Activated T-helper 17 cell treated with anti-CD3 and anti-CD28 coated beads, Interleukin-2, amount 50 U/mL, for 72 hours (primary cell): ENCODE measurements around the gene ORAI3. TPM values are rescaled to one million over a fixed set of nuclear protein-coding genes. Genes with fewer than 3 reads are reported as not detected.

Experiments used
- ATAC-seq: fragments of 150-1000 bp; cut with Tn5 transposase; replicated peaks from 2 replicates; pipeline ENCODE4 v1.10.0; 2021; ENCODE audit warnings: mild to moderate bottlenecking, moderate library complexity
- H3K27ac Mint-ChIP-seq: one replicate; pipeline ENCODE4 v1.8.0; 2022; ENCODE audit warnings: mixed read lengths
- H3K27me3 Mint-ChIP-seq: one replicate; pipeline ENCODE4 v1.8.0; 2022; ENCODE audit warnings: mixed read lengths
- H3K36me3 Mint-ChIP-seq: one replicate; pipeline ENCODE4 v1.8.0; 2022; ENCODE audit warnings: low read depth, mild to moderate bottlenecking, mixed read lengths
- H3K4me1 Mint-ChIP-seq: one replicate; pipeline ENCODE4 v1.8.0; 2022; ENCODE audit warnings: mixed read lengths
- H3K4me3 Mint-ChIP-seq: one replicate; pipeline ENCODE4 v1.8.0; 2022; ENCODE audit warnings: mild to moderate bottlenecking, mixed read lengths
- H3K9me3 Mint-ChIP-seq: one replicate; pipeline ENCODE4 v1.8.0; 2022; ENCODE audit warnings: mixed read lengths
- total RNA-seq, 2 donors: library from RNA; stranded (reverse); gene quantifications; one replicate each; pipeline ENCODE4 v1.2.3, GENCODE V29; 2022

The ORAI3 gene
- total RNA-seq, 2 donors from 2014 or later: 12.4 to 25.8 TPM

DNA sequence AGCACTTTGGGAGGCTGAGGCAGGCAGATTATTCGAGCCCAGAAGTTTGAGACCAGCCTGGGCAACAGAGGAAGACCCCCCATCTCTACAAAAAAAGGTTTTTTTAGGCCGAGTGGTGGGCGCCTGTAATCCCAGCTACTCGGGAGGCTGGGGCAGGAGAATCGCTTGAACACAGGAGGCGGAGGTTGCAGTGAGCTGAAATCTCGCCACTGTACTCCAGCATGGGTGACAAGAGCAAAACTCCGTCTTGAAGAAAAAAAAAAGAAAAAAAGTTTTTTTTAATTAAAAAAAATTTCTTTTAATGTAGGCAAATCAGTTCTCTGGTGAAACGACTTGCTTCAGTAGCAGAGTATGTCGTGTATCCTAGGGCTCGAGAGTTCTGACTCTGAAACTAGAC, 47.1 kb downstream of the ORAI3 start:
- no peaks in the 10 kb centered on the region for H3K36me3 Mint-ChIP-seq
- H3K9me3 Mint-ChIP-seq: no peaks in the 10 kb centered on the region
- H3K27ac Mint-ChIP-seq: no peak overlapping the region
- H3K4me3 Mint-ChIP-seq: peak overlapping the region; percentile 70
- ATAC-seq: no peak
- H3K4me1 Mint-ChIP-seq: peaks cover 6% of the 10 kb centered on the region
- no peaks in the 10 kb centered on the region for H3K27me3 Mint-ChIP-seq

- no peak overlapping the region for H3K27ac Mint-ChIP-seq
- ATAC-seq: no peak
- peak overlapping the region; percentile 70 for H3K4me3 Mint-ChIP-seq
- H3K27me3 Mint-ChIP-seq: no peaks in the 10 kb centered on the region
- H3K36me3 Mint-ChIP-seq: no peaks in the 10 kb centered on the region
- no peaks in the 10 kb centered on the region for H3K9me3 Mint-ChIP-seq
- H3K4me1 Mint-ChIP-seq: peaks cover 6% of the 10 kb centered on the region
Observed at GRCh38 chr16:30996324-30996984, 47.6 kb downstream of the ORAI3 start.

DNA sequence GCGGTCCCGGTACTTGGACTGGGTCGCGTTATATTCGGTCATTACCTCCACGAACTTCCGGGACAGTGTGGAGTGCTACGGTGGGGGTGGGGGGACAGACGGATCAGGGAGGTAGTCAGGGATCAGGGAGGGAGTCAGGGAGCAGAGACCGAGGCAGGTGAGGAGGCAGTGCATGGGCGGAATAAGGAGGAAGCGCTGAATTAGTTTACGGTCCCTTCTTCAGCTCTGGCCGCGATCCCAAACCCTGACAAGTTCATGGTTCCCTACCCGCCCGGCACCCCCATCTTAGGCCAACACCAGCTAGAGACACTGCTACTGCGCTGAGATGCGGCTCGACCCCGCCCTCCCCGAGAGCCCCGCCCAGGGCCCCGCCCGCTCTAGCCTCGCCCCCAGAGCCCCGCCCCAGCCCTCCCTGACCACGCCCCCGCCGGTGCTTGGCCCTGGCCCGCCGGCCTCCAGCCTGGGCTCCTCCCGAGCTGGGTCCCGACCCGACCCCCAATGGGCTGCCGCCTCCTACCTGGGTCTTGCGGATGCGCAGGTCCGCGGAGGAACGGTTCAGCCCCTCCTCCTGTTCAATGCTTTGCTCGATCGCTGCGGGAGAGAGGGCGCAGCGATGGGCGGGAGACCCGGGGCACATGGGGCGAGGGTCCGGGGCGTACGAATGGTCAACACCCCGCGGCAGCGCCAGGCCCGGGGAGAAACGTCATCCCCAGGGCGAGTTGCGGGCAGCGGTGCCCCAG, 48.3 kb downstream of the ORAI3 start:
- peak overlapping the region; percentile 70 for H3K4me3 Mint-ChIP-seq
- H3K4me1 Mint-ChIP-seq: peaks cover 6% of the 10 kb centered on the region
- ATAC-seq: peak; percentile 91
- no peaks in the 10 kb centered on the region for H3K36me3 Mint-ChIP-seq
- H3K27me3 Mint-ChIP-seq: no peaks in the 10 kb centered on the region
- no peaks in the 10 kb centered on the region for H3K9me3 Mint-ChIP-seq
- H3K27ac Mint-ChIP-seq: no peak overlapping the region

- peaks cover 6% of the 10 kb centered on the region for H3K4me1 Mint-ChIP-seq
- ATAC-seq: no peak
- H3K27me3 Mint-ChIP-seq: no peaks in the 10 kb centered on the region
- no peaks in the 10 kb centered on the region for H3K9me3 Mint-ChIP-seq
- no peaks in the 10 kb centered on the region for H3K36me3 Mint-ChIP-seq
- peak overlapping the region; percentile 70 for H3K4me3 Mint-ChIP-seq
- no peak overlapping the region for H3K27ac Mint-ChIP-seq
Observed at GRCh38 chr16:30997725-30998711, 49.1 kb downstream of the ORAI3 start.

DNA sequence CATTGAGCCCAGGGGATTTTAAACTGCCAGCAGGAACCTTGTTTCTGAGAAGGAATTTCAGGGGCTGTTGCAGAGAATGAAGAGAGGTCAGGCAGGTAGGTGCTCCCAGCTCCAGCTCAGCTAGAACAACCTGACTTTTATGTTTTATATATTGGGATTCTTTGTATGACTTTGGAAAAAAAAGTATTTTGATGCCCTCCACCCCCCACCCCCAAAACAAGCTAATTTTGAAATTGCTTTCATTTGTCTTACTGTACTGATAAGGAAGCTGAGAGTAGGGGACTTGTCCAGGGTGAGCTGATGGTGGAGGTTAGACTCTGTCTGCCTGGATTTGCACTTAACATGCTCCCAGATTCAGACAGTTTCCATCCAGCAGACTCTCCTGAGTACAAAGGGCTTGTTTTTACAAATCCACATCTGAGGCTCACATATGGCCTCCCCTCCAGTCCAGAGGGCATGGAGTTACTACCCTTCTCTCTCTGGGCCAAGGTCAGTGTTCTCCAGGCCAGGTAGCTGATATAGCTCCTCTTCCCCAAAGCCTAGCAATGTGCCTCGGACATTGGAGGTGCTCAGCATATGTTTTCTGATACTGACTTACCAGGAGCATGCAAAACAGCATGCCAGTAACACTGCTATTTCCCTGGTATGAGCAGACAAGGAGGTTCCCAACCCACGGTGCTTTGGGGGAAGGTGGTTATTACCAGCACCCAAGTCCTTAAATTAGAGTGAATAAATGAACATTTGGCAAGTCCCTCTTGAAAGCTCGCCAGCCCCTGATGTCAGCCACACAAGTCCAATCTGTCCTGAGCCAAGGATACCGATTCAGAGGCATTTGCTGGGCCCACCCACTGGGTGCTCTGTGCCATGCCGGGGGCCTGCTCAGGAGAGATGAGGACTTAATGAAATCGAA, 50.2 kb downstream of the ORAI3 start:
- H3K36me3 Mint-ChIP-seq: no peaks in the 10 kb centered on the region
- ATAC-seq: no peak
- H3K4me3 Mint-ChIP-seq: no peak overlapping the region
- no peak overlapping the region for H3K27ac Mint-ChIP-seq
- no peaks in the 10 kb centered on the region for H3K27me3 Mint-ChIP-seq
- no peaks in the 10 kb centered on the region for H3K9me3 Mint-ChIP-seq
- H3K4me1 Mint-ChIP-seq: peaks cover 6% of the 10 kb centered on the region

GRCh38 chr16:31000671-31001382, 52.0 kb downstream of the ORAI3 start:
- Mint-ChIP-seq H3K27me3 (no peaks in the 10 kb centered on the region), H3K4me3 (no peak overlapping the region), H3K36me3 (no peaks in the 10 kb centered on the region), H3K9me3 (no peaks in the 10 kb centered on the region), H3K4me1 (no peaks in the 10 kb centered on the region), H3K27ac (no peak overlapping the region)
- ATAC-seq: no peak

DNA sequence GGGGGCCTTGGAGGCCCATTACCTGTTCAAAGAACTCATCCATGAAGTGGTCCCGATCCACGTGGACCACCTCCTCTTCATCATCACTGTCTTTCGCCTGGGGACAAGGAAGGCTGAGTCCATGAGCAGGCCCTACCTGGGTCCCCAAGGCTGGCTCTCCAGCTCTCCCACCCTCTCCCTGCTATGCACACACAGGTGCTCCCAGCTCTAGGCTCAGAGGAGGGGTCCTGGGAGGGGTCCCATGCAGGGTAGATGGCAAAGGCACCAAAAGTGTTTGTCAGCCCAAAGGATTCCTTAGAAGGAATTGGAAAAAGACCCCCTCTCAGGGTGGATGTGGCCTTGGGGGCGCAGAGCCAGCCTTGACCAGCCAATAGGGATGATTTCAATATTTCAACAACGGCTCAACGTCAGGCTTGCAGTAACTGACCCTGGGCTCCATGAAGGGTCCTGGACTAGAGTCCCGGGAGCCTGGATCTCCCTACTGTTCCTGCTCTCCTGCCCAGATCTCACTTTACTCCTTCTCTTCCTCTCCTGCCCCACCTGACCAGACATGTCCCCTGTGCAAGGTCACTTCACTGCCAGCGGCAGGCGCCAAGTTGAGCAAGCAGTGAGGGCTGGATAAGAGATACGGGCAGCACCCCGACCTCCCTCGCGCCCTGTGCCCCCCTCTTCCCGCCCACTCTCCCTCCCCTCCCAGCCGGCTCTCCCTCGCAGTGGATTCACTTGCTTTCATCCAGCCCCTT, 52.8 kb downstream of the ORAI3 start:
- Mint-ChIP-seq H3K36me3 (no peaks in the 10 kb centered on the region), H3K27ac (no peak overlapping the region), H3K9me3 (no peaks in the 10 kb centered on the region), H3K27me3 (no peaks in the 10 kb centered on the region), H3K4me3 (no peak overlapping the region), H3K4me1 (no peaks in the 10 kb centered on the region)
- no peak for ATAC-seq

DNA sequence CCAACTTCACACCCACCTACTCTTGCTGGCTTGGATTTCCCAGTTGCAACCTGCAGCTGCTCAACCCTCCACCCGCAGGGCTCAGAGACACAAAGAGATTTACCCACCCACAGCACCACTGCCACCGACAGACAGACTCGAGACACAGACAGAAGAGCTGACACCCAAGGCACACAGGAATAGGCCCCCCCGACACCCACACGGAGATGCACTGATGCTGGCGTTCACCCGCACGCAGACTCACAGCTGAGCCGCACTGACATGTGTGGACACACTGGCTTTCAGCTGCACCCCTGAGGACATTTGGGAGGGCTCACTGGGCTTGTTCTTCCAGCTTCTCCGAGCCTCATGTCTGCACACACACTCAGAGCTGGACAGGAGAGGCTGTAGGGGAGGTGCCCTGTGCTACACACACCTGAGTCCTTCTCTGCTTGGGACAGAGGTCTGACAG, 53.4 kb downstream of the ORAI3 start:
- H3K27ac Mint-ChIP-seq: no peak overlapping the region
- no peaks in the 10 kb centered on the region for H3K36me3 Mint-ChIP-seq
- no peaks in the 10 kb centered on the region for H3K4me1 Mint-ChIP-seq
- no peaks in the 10 kb centered on the region for H3K27me3 Mint-ChIP-seq
- no peaks in the 10 kb centered on the region for H3K9me3 Mint-ChIP-seq
- no peak for ATAC-seq
- H3K4me3 Mint-ChIP-seq: no peak overlapping the region

DNA sequence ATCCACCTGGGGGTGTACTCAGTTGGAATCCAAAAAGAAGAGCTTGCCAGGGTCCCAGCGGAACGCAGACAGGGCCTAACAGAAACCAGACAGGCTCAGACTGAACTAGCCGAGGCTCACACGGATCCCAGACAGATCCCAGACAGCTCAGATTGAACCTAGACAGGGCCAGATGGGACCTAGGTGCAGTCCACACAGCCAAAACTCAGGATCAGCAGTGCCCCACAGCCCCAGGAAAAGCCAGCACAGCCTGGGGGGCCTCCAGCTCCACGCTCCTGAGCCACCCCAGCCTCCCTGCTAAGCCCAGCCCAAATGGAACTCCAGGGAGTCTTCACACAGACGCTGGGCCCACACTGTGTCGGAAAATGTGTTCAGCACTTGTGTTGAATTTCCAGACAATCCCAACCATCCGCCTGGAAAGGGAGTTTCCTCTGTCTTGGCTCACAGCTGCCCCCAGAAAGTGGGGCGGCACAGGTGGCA, 54.0 kb downstream of the ORAI3 start:
- Mint-ChIP-seq H3K4me3 (no peak overlapping the region), H3K36me3 (no peaks in the 10 kb centered on the region), H3K27me3 (no peaks in the 10 kb centered on the region), H3K27ac (no peak overlapping the region), H3K9me3 (no peaks in the 10 kb centered on the region), H3K4me1 (no peaks in the 10 kb centered on the region)
- no peak for ATAC-seq

DNA sequence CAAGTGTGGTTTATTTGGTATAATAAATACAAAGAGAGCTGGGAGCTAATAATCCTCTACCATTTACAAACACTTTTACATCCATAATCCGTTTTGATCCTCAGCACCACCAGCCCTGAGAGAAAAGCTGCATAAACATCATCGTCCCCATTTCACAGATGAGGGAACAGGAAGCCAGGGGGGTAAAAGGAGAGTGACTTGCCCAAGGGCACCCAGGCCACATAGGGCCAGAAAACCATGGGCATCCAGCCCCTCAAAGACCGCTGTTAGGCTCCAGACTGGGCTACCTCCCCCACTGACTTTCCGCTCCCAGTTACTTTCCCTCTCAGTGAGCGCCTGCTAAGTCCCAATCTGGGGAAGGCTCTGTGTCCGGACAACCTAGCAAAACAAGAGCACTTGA, 54.9 kb downstream of the ORAI3 start:
- H3K9me3 Mint-ChIP-seq: no peaks in the 10 kb centered on the region
- H3K27ac Mint-ChIP-seq: no peak overlapping the region
- H3K4me3 Mint-ChIP-seq: no peak overlapping the region
- no peaks in the 10 kb centered on the region for H3K27me3 Mint-ChIP-seq
- no peaks in the 10 kb centered on the region for H3K36me3 Mint-ChIP-seq
- no peak for ATAC-seq
- H3K4me1 Mint-ChIP-seq: no peaks in the 10 kb centered on the region
